Measurements from ENCODE around the gene NHLRC2.
A peak's percentile ranks its signal among the peaks of the same experiment; 100 is the strongest.
"Not testable (repeated sequence)": the region's sequence is repeated elsewhere in the genome, so short reads cannot be mapped to it uniquely, and the experiment has no call there.

Gene NHLRC2

DNA sequence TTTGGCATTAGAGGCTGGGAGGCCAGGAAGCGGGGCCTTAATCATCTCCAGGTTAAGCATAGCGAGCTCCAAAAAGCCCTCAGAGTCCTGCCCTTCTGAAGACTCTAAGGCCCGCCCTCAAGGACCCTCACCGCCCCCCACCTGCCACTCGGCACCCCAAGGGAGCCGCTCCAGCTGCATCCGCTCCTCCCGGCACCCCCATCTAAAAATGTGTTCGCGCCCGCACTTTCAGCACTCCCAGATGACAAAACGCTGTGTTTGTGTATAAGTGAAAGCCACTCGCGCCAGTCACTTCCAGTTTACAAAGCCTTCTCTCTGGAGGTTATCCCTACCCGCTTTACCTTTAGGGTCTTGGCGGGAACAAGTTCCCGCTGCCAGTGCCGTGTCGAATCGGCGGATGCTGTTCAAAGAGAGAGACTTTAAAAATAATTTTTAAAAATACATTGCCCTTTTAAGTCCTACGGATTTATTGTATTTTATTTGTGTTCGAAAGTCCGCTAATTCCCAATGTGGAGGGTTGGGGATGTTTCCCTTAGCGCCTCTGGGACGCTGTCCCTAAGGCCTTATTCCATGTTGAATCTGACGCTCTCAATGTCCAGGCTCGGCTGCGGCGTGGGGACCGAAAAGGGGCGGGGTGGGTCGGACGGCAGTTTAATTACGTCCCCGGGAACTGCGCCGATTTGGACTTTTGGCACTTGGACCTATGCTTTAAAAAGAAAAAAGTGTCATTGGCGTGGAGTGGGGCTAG lies at the start of gene NHLRC2, which contains the start of gene DCLRE1A:
Gene NHLRC2 (plus strand): TSS at position 649 of the 748 bp plus-strand sequence. CDS start 212 bp downstream, outside the sequence.
Gene DCLRE1A (minus strand): TSS at position 70 of the 748 bp plus-strand sequence. CDS start 900 bp downstream, outside the sequence.
- DNase-seq (ENCODE audit: low read depth): peak; percentile 39

- DNase-seq (ENCODE audit: low read depth): no peak
These were observed 48.0 kb upstream of the NHLRC2 start for GRCh38 chr10:113806503-113806902.

- DNase-seq (ENCODE audit: low read depth): no peak
These were observed 46.3 kb upstream of the NHLRC2 start for GRCh38 chr10:113808168-113808567.

GRCh38 chr10:113814700-113815099 lies 39.8 kb upstream of the NHLRC2 start:
- not testable (repeated sequence) for DNase-seq (ENCODE audit: low read depth)

- no peak for DNase-seq (ENCODE audit: low read depth)
These were observed 34.5 kb upstream of the NHLRC2 start for GRCh38 chr10:113819989-113820388.

DNA sequence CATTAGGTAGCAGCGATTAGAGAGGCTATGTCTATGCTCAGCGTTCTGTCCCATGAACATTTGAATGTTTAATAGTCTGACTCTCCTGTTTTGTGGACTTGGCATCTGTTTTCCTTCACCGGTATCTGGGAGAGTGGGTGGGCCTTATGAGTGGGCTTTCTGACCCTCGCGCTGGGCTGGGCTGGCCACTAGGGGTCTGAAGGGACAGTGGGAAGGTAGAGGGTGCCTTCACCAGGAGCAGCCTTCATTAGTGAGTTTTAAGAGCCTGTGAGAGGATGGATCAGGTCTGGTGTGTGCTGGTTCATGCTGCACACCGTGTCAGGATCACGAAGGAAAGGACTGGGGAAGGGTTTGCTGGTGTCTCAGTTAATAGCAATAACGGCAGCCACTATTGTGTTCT lies 34.0 kb upstream of the NHLRC2 start:
- no peak for DNase-seq (ENCODE audit: low read depth)

DNA sequence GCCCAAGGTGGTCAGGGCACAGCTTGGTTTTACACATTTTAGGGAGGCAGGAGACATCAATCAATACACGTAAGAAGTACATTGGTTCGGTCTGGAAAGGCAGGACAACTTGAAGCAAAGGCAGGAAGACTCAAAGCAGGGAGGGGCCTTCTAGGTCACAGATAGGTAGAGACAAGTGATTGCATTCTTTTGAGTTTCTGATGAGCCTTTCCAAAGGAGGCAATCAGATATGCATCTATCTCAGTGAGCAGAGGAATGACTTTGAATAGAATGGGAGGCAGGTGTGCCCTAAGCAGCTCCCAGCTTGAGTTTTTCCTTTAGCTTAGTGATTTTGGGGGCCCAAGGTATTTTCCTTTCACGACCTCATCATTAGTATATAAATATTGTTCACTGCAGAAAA lies 33.2 kb upstream of the NHLRC2 start:
- not testable (repeated sequence) for DNase-seq (ENCODE audit: low read depth)

GRCh38 chr10:113822174-113822573 lies 32.3 kb upstream of the NHLRC2 start:
- no peak for DNase-seq (ENCODE audit: low read depth)

- DNase-seq (ENCODE audit: low read depth): no peak
These were observed 31.1 kb upstream of the NHLRC2 start for GRCh38 chr10:113823389-113823788.

DNA sequence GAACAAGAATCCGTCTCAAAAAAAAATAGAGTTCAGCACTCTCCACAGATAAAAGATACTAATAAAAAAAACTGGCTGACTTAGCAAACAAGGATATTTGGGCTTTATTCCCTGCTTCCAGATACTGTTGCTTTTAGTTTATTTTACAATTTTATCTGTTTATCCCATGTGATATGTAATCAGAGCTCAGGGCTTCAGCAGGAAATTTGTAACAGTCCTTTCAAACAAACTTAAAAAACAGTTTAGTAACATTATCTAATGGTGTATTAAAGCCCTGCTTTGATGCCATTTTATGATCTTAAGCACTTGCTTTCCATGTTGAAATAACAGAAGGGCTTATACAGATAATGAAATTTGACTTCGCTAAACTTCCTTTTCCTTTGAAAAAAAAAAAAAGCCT lies 28.7 kb upstream of the NHLRC2 start:
- no peak for DNase-seq (ENCODE audit: low read depth)

GRCh38 chr10:113828567-113828966 lies 25.9 kb upstream of the NHLRC2 start:
- DNase-seq (ENCODE audit: low read depth): not testable (repeated sequence)

DNA sequence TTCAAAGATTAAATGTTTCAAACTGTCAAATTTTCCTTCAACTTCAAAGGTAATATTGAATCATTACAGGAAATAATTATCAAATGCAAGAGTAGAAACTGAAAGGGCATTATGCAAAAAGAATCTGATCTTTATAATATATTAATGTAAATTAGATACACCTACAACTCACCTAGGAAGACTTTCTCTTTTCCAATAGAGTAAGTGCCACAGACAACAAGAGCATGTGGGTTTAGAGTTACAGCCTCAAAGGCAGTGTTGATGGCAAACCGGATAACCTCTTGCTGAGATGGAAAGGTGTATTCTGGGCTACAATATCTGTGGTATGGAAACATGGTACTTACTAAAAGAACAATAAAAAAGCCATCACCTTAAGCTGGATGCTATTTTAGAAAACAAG lies 12.3 kb upstream of the NHLRC2 start:
- DNase-seq (ENCODE audit: low read depth): no peak

DNA sequence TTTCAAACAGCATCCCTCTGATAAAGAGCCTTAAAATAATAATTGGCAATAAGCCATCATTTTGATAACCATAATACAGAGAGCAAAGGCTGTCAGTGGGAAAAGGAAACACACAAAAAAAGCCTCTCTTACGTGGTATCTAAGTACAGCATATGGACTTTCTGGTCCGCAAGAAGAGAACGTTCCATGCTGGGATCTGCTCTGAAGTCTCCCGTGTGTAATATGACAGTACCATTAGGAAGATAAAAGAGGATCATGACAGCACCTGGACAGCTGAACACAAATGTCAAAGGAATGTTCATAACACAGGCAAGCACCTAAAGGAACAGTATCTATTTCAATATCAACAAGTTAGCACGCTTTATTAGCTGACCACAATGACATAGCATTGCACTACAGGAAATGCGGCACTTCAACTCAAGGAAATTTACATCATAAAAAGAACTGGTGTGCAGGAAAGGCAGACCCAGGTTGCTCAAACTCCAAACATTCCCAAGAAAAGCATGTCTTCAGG lies 10.4 kb upstream of the NHLRC2 start:
- no peak for DNase-seq (ENCODE audit: low read depth)

- DNase-seq (ENCODE audit: low read depth): no peak
These were observed 8.4 kb upstream of the NHLRC2 start for GRCh38 chr10:113846036-113846435.

- no peak for DNase-seq (ENCODE audit: low read depth)
These were observed 5.2 kb upstream of the NHLRC2 start for GRCh38 chr10:113849140-113849803.

DNA sequence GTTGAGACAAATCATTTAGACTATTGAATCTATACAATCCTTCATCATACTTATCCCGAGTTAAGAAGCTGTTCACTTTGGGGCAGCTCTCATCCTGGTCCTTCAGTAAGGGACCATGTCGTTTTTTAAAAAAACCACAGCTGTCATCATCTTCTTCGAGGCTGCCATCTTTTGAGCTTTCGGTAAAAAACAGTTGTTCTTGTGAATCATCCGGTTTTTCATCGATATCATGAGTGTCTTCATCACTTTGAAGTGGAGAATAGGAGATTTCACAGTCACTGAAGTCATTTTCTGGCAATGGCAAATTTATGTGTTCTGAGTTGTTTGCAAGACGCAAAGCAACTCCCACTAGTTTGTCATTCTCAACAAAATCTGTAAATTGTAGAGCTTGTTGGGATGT lies 4.5 kb upstream of the NHLRC2 start:
- DNase-seq (ENCODE audit: low read depth): no peak

DNA sequence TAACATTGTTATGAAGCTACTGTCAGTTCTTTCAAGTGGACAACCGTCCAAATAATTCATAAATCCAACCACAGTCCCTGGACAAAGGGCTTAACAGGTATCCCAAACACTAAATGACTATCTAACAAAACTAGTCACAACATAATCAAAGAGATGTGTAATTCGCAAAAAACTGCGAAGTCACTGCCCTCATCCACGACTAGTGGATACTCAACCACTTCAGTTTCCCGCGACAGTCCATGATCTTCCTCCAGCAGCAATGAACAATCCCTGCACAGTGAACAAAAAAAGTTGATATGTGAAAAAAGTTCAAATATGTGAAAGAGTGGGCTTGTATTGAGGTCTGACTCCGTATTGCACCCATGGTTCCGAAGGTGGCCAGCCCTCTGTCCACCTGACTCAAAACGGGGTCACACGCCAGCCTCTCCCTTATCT lies 866 bp upstream of the NHLRC2 start:
- no peak for DNase-seq (ENCODE audit: low read depth)

DNA sequence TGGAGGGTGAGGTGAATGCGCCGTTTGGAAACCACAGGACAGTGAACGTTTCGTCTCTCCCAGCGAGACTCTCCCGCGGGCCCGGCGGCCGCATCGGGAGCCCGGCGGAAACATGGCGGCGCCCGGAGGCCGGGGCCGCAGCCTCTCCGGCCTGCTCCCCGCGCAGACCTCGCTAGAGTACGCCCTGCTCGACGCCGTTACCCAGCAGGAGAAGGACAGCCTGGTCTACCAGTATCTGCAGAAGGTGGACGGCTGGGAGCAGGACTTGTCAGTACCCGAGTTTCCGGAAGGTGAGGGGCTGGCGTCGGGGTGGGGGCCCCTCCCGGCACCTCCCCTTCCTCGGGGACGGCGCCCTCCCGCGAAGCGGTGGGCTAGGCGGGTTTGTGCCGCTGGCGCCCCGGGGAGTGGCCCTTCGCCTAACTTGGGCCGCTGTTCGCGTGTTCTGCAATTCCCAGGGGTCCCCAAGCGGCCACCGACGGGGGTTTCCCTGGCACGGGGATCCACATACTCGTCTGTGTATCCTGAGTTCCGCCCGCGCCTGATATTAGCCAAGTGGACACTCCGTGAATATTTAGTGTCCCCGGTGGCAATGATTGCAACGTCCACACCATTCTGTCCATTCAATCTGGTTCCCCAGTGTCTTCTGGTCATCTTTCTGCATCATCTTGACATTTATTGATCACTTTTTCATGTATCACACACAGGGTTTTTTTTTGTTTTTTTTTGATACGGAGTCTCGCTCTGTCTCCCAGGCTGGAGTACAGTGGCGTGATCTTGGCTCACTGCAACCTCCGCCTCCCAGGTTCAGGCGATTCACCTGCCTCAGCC lies 514 bp downstream of the NHLRC2 start:
- no peak for DNase-seq (ENCODE audit: low read depth)

- DNase-seq (ENCODE audit: low read depth): no peak
These were observed 2.1 kb downstream of the NHLRC2 start for GRCh38 chr10:113856563-113856962.

DNA sequence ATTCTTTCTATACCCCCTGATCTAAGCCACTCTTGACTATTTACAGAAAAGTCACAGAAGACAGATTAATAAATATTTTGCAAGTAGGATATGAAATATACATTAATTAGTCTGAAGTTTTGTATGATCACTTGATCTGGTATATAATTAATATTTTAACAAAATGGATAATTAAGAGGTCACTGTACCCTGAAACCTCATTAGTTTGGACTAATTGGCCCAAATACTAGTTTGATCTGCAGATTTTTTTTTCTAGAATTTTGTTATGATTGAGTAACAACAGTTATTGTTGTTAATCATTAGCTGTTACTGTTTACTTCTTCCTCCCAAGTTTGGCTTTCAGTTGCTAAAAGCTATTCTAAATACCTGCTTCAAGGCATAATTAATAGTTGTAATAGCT lies 2.7 kb downstream of the NHLRC2 start:
- no peak for DNase-seq (ENCODE audit: low read depth)

DNA sequence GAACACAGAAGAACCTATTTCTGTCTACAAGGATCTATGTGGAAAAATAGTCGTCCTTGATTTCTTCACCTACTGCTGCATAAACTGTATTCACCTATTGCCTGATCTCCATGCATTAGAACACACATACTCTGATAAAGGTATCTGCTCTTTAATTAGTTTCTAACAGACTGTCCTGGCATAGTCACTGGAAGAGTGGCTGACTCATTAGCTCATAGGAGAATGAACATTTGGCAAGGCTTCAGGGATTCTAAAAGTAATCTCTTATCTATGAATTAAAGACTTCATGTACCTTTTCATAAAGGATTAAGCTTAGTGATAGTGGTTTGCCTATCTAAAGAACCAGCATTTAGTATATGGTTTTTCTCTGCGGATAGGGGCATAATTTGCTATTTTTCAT lies 4.1 kb downstream of the NHLRC2 start:
- DNase-seq (ENCODE audit: low read depth): no peak

DNA sequence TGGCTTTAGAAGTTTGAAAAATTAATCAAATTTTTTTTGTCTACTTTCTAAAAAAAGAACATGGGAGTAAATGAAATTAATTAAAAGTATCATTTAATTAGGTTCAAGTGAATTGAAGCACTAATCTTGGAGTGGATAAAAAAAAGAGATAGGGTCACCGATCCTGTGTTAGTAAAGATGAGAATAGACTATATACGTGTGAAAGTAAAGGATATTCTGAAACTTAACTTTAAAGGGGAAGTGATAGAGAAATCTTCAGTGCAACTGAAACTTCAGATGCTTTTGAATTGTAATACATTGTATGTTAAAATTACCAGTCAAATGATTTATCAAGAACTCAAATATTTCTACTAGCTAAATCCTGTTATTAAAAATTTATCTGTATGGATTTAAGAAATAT lies 4.8 kb downstream of the NHLRC2 start:
- DNase-seq (ENCODE audit: low read depth): no peak

Data from fibroblast of the conjunctiva (primary cell).